Stimulated activated CD4-positive, alpha-beta T cell treated with anti-CD3 and anti-CD28 coated beads, Interleukin-2, amount 100 ng/mL, for 48 hours (primary cell): ENCODE results near the gene FAM131A.

ENCODE experiments used
- DNase-seq, 2 donors: peaks; one replicate each; pipeline ENCODE4 v3.0.0-alpha.2; 2020

FAM131A gene

GRCh38 chr3:184337399-184337714 lies at the start of gene FAM131A:
Gene FAM131A (plus strand): TSS chr3:184337600. CDS start chr3:184337631, 31 bp downstream.
- DNase-seq: no peak

- peak; percentile 66 to 69 for DNase-seq
These were observed 47.9 kb upstream of the FAM131A start for GRCh38 chr3:184289426-184289938.

- no peak for DNase-seq
These were observed 47.1 kb upstream of the FAM131A start for GRCh38 chr3:184290331-184290730.

GRCh38 chr3:184291044-184291737 lies 46.2 kb upstream of the FAM131A start:
- DNase-seq: no peak

- no peak for DNase-seq
These were observed 45.5 kb upstream of the FAM131A start for GRCh38 chr3:184291738-184292445.

GRCh38 chr3:184295771-184296170 lies 41.6 kb upstream of the FAM131A start:
- no peak for DNase-seq

GRCh38 chr3:184296616-184297015 lies 40.8 kb upstream of the FAM131A start:
- DNase-seq: no peak

- DNase-seq: peak; percentile 97
These were observed 38.5 kb upstream of the FAM131A start, which contains the start of gene PSMD2 for GRCh38 chr3:184298759-184299487. Gene PSMD2 (plus strand): TSS chr3:184299241. CDS start chr3:184299267, 26 bp downstream.

- DNase-seq: no peak
These were observed 37.7 kb upstream of the FAM131A start for GRCh38 chr3:184299488-184300377.

- no peak for DNase-seq
These were observed 37.1 kb upstream of the FAM131A start for GRCh38 chr3:184300378-184300720.

- no peak for DNase-seq
These were observed 31.8 kb upstream of the FAM131A start for GRCh38 chr3:184305577-184305976.

- DNase-seq: no peak
These were observed 30.9 kb upstream of the FAM131A start for GRCh38 chr3:184306341-184306972.

- DNase-seq: no peak
These were observed 29.5 kb upstream of the FAM131A start for GRCh38 chr3:184307915-184308314.

- no peak for DNase-seq
These were observed 28.7 kb upstream of the FAM131A start for GRCh38 chr3:184308744-184309143.

GRCh38 chr3:184311633-184312032 lies 25.8 kb upstream of the FAM131A start:
- no peak for DNase-seq

- peak; percentile 90 for DNase-seq
These were observed 23.1 kb upstream of the FAM131A start, which contains the start of gene EIF4G1 for GRCh38 chr3:184314363-184314699. Gene EIF4G1 (plus strand): TSS chr3:184314606. CDS start chr3:184315797, 1,191 bp downstream.

- DNase-seq: peak; percentile 35 to 38
These were observed 22.5 kb upstream of the FAM131A start for GRCh38 chr3:184314700-184315542.

- DNase-seq: no peak
These were observed 21.9 kb upstream of the FAM131A start for GRCh38 chr3:184315543-184315867.

GRCh38 chr3:184315871-184316661 lies 21.3 kb upstream of the FAM131A start:
- DNase-seq: no peak

- no peak for DNase-seq
These were observed 20.6 kb upstream of the FAM131A start for GRCh38 chr3:184316792-184317191.
